GM18907 (cell line): ENCODE measurements around the gene USO1.
"Not testable (repeated sequence)": the region's sequence is repeated elsewhere in the genome, so short reads cannot be mapped to it uniquely, and the experiment has no call there.

Source experiments
- ATAC-seq: cut with Tn5 transposase; IDR thresholded peaks from one replicate; pipeline ENCODE4 v1.9.1; 2021; ENCODE audit warnings: mild to moderate bottlenecking, moderate library complexity; ENCODE audit not compliant: unreplicated experiment

USO1 gene

DNA sequence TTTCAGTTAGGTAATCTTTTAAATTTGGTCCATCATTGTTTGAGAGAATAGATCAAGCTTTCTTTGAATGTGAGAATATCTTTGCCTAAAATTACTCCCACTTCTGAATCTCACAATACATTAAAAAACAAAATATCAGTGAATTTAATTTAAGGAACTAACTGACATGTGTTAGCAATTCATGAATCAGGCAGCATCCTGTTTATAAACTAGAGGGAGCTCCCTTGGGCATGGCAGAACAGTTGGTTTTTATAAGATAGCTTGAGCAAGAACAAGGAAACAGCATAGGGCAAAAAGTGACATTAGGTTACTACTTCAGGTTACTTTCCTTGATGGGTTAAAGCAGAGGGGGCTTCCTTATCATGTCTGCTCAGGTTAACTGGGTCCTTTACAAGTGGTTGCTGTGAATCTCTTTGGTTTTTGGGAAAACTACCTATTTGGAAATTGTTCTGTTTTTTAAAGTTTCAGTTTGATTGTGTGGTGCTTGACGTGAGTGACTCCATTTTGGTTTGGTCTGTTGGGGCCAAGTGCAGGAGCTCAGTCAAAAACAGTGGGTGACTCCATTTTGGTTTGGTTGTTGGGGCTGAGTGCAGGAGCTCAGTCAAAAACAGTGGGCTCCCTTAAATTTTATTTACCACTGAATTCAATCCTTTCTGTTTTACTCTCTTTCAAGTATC, 109.9 kb downstream of the USO1 start:
- ATAC-seq: no peak

DNA sequence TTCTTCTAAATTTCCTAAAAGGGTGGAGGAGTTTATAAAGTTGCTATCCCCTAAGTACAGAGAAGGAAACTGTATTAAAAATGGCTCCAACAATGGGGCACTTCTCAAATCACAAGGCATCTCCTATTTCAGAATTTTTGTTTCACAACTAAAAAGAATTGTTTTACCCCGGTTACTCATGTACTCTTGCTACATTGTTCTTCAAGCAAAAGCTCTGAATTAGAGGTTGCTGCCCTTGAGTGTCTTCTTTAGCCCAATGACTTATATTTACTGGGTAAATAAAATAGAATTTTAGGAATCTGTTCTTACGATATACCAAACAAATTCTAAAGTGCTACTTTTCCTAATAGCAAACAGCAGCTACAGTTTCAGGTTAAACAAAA, 110.4 kb downstream of the USO1 start:
- no peak for ATAC-seq

DNA sequence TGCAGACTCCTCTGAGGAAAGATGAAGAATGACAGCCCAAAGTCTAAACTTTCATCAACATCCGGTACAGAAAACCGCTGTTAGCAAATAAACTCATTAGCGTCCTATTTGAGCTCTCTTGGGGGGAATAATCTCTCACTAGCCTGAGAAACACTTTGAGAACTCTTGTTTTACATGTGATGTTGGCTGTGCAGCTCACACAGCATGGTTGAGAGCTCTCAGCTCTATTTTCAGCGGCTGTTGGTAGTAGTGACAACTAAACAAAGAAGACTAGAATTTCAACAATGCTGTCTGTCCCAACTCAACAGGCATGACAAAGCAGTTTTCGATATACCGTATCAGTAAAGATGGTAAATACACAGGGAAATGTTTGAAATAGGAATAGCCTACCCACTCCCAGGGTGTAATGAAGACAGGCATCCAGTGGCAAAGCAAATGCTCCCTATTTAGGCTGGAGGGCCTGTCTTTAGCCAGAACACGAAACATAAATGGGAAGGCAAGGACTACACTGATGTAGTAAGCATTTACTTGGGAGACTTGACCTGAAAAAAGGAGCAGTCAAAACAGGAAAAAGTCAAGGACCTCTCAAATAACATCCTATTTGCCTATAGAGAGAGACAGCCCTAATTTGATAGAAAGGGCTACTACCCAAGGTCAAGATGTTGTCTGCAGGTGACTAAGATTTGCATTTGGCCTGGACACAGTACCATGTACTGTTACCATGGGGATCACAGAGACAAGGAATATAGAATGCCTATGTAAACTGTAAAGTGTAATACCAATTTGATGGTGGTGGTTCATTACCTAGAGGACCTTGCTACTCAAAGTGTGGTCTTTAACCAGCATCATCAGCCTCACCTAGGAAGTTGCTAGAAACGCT, 117.5 kb downstream of the USO1 start:
- no peak for ATAC-seq

DNA sequence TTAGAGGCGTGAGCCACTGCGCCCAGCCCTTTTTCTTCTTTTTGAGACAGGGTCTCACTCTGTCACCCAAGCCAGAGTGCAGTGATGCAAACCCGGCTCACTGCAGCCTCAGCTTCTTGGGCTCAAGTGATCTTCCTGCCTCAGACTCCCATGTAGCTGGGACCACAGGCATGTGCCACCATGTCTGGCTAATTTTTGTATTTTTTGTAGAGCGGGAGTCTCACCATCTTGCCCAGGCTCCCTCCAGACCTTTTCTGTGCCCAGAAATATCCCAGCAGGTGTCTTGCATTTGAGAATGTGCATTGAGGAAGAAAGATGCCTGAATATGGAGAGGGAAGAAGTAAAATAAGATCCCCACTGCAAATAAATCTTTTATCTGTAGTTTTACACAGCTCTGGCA, 119.2 kb downstream of the USO1 start:
- ATAC-seq: no peak

DNA sequence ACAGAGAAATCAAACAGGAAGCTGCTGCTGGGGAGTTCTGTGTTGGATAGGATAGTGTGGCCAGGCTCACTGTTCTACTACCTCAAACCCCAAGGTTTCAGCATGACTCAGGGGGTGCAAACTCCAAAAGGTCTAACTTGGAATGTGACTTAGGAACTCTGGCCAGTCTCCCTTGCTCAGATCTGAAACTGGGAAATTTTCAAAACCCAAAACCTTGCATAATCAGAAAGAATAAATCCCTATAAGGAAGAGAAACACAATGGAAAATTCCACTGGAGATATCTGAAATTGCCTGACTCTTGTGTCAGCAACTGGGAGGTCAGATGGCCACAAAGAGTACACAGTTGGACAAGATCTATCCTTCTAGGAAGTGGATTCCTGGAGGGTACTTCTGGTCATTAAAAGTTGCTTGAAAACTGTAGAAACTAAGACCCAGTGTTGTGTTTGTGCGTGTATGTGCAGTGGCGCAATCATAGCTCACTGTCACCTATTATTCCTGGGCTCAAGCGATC, 119.8 kb downstream of the USO1 start:
- no peak for ATAC-seq

DNA sequence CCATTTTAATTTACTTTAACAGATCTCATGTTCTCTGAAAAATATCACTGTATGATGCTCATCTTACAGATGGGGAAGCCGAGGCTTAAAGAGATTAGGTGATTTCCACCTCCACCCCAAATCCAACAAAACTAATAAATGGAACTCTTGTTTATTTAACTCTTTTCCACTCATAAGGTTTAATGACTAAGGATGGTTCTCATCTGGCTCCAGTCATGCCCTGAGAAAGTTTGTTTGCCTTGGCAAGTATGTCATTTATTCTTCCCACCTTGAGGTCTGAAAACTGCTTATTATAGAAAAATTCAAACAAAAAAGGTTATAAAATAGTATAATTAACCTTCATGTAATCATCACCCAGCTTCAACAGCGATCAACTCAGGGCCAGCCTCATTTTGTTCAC, 121.6 kb downstream of the USO1 start:
- no peak for ATAC-seq

DNA sequence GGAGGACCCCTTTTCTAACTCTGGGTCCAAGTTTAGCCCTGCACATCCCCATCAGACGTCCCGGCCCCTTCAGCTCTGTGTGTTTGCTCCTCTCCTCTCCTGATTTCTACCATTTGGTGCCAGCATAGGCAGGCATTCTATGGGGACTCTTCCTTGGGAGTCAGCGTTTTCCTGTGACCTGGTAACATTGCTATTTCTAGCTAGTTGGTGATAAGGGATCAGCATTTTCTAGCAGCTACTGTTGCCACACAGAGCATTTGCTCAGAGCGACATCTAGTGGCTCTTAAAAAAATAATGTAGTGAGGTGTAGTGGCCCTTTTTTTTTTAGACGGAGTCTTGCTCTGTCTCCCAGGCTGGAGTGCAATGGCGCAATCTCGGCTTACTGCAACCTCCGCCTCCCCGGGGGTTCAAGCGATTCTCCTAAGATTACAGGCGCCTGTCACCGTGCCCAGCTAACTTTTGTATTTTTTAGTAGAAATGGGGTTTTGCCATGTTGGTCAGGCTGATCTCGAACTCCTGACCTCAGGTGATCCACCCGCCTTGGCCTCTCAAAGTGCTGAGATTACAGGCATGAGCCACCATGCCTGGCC, 123.9 kb downstream of the USO1 start:
- ATAC-seq: not testable (repeated sequence)

- no peak for ATAC-seq
These were observed 124.5 kb downstream of the USO1 start for GRCh38 chr4:75848891-75849290.

DNA sequence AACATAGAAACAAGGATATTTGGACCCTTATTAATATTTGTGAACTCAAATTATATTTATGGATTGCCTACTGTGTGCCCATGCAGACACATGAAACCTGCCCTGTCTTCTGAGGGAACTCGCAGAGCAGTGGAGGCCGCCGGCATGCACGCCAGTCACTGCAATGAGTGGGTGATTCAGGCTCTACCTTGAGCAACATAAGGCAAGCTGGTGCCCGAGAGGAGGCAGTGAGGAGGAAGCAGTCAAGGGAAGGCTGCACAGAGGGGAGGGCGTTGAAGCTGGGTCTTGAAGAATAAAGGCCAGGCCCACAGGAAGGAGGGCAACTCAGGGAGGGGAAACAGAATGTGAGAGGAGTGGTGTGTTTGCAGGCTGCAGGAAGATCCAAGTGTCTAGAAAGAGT, 125.1 kb downstream of the USO1 start:
- ATAC-seq: no peak

DNA sequence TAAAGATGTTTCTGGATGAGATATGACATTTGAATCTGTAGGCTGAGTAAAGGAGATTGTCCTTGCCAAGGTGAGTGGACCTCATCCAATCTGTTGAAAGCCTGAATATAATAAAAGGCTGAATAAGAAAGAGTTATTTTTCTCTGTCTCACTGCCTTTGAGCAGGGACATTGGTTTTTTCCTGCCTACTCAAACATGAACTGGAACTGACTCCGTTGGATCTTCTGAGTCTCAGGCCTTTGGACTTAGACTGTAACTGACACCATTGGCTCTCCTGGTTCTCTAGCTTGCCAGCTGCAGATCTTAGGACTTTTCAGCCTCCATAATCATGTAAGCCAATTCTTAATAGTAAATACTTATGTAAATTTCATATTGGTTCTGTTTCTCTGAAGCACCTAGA, 134.3 kb downstream of the USO1 start:
- ATAC-seq: no peak

DNA sequence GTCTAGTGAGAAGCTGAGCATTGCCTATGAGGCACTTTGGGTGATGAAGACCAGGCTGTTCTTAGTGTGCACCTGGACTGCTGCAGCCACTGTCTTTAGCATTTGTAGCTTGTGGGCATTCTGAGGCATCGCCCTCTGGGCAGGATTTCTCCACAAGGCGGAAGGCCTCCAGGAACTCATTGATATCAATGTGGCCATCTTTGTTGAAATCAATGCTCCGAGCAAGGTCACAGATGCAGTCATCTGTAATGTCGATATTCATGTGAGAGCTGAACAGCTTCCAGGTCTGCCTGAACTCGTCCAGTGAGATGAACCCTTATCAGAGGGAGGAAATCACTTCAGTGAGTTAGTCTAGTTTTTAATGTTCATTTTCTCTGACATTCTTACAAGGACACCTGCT, 136.2 kb downstream of the USO1 start:
- no peak for ATAC-seq
